ENCODE measurements around the gene AP4S1. TPM values are rescaled to one million over a fixed set of nuclear protein-coding genes. Genes with fewer than 3 reads are reported as not detected.

Gene AP4S1
- total RNA-seq, 1 donor from 2014 or later = 7.7 TPM

DNA sequence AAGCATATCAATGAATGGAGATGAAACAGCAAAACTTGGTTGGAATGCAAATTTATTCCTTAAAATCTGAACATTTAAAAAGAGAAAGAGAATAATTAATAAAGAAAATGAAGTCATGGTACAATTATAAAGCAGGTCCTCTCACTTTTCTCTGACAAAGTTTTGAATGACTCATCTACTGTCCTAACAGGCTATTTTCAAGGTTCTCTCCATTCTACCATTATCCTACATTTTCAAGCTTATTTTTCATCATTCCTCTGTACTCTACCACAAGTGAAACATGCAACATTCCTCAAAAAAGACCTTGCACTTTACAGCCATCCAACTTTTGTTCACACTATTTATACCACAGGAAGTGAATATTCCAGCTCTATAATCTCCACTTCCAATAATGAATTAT is 36.9 kb upstream of the AP4S1 start:
- no peak overlapping the region for H3K4me3 ChIP-seq (ENCODE audit: low read depth, low read length)
- TF ChIP-seq, protein P1, sequence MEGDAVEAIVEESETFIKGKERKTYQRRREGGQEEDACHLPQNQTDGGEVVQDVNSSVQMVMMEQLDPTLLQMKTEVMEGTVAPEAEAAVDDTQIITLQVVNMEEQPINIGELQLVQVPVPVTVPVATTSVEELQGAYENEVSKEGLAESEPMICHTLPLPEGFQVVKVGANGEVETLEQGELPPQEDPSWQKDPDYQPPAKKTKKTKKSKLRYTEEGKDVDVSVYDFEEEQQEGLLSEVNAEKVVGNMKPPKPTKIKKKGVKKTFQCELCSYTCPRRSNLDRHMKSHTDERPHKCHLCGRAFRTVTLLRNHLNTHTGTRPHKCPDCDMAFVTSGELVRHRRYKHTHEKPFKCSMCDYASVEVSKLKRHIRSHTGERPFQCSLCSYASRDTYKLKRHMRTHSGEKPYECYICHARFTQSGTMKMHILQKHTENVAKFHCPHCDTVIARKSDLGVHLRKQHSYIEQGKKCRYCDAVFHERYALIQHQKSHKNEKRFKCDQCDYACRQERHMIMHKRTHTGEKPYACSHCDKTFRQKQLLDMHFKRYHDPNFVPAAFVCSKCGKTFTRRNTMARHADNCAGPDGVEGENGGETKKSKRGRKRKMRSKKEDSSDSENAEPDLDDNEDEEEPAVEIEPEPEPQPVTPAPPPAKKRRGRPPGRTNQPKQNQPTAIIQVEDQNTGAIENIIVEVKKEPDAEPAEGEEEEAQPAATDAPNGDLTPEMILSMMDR (conservative IDR thresholded peaks at IDR 0.05; ENCODE audit: low read depth, low read length) = no peak
- DNase-seq (ENCODE audit: low read depth) = no peak

DNA sequence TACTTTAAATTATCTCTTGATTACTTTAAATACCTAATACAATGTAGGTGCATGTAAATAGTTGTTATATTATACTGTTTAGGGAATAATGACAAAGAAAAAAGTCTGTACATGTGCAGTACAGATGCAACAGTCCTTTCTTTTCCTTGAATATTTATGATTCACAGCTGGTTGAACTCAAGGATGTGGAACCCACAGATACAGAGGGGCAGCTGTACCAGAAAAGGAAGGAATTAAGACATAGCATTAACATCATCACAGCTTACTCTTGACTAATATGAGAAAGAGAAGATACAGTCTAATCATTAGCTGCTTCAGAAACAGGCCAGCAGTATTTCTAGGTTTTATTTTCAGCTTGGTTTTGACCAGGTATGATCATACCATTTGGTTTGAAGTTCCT is 34.7 kb upstream of the AP4S1 start:
- no peak overlapping the region for H3K4me3 ChIP-seq (ENCODE audit: low read depth, low read length)
- no peak for DNase-seq (ENCODE audit: low read depth)
- TF ChIP-seq, protein P1 (conservative IDR thresholded peaks at IDR 0.05; ENCODE audit: low read depth, low read length) = no peak

DNA sequence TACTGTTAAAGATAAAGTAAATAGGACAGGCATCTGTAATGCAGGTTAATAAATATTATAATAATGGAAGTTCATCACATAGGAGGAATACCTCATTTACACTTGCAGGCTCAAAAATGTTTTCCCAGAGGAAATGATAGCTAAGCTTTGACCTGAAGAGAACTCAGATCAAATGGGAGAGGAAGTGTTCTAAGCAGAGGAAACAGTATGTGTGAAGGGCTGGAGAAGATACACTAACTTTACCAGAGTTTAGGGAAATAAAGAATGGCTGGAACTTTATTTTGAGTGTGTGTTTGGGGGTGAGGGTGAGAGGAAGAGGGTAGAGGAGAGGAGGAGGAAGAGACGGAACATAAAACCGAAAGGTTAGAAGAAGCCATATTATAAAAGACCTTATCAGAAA is 34.0 kb upstream of the AP4S1 start:
- DNase-seq (ENCODE audit: low read depth) = no peak
- TF ChIP-seq, protein P1 (conservative IDR thresholded peaks at IDR 0.05; ENCODE audit: low read depth, low read length) = no peak
- H3K4me3 ChIP-seq (ENCODE audit: low read depth, low read length) = no peak overlapping the region

DNA sequence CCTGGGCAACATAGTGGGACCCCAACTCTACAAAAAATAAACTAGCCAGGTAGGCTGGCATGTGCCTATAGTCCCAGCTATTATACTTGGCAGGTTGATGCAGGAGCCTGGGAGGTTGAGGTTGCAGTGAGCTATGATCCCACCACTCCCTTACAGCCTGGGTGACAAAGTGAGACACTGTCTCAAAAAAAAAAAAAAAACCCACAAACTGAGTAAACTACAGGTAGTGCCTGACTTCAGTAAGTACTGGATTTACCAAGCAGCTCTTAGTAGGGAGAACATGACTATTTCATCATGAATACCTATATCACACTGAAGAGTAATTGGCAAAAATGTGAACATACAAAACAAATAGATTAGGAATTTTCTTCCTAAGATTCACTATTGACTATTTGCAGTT is 32.4 kb upstream of the AP4S1 start:
- DNase-seq (ENCODE audit: low read depth) = no peak
- no peak overlapping the region for H3K4me3 ChIP-seq (ENCODE audit: low read depth, low read length)
- TF ChIP-seq, protein P1 (conservative IDR thresholded peaks at IDR 0.05; ENCODE audit: low read depth, low read length) = no peak

- TF ChIP-seq, protein P1 (conservative IDR thresholded peaks at IDR 0.05; ENCODE audit: low read depth, low read length) = no peak
- H3K4me3 ChIP-seq (ENCODE audit: low read depth, low read length) = no peak overlapping the region
- DNase-seq (ENCODE audit: low read depth) = no peak
Measured at GRCh38 chr14:30994681-30995620, 30.5 kb upstream of the AP4S1 start.

DNA sequence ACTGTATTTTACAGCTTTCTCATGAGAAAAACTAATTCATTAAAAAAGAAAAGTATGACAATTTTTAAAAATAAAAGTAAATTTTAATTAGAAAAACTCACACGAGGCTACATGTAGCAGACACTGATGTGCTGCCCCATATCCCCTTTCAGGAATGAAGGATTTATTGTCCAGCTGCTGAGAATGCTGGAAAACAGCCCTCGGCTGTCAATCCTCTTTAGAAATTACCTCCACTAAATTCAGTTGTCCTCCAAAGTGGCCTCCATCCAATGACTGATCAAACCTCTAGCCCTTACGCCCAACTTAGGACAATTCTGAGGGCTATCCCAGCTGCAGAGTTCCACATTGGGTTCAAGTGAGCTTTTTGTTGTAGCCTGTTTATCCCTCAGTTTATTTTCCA is 29.8 kb upstream of the AP4S1 start:
- TF ChIP-seq, protein P1 (conservative IDR thresholded peaks at IDR 0.05; ENCODE audit: low read depth, low read length) = no peak
- DNase-seq (ENCODE audit: low read depth) = no peak
- H3K4me3 ChIP-seq (ENCODE audit: low read depth, low read length) = no peak overlapping the region

Data from epithelial cell of proximal tubule (primary cell).